Cerebellar cortex (tissue), 1 donor: Measurements from ENCODE around the gene RAB40AL.
A peak's percentile ranks its signal among the peaks of the same experiment; 100 is the strongest.
"Not testable (repeated sequence)": the region's sequence is repeated elsewhere in the genome, so short reads cannot be mapped to it uniquely, and the experiment has no call there.

Source experiments
- DNase-seq: peaks from one replicate; pipeline ENCODE4 v3.0.0-alpha.2; 2015; ENCODE audit warnings: low spot score

The RAB40AL gene

GRCh38 chrX:102936972-102937371 is at the start of gene RAB40AL:
Gene RAB40AL (plus strand): TSS chrX:102937272. CDS start chrX:102937319, 47 bp downstream.
- not testable (repeated sequence) for DNase-seq

- no peak for DNase-seq
These were observed 49.4 kb upstream of the RAB40AL start for GRCh38 chrX:102887687-102888086.

- DNase-seq, result no peak
These were observed 45.0 kb upstream of the RAB40AL start for GRCh38 chrX:102892103-102892502.

GRCh38 chrX:102899940-102900916 is 36.8 kb upstream of the RAB40AL start:
- DNase-seq, result peak; percentile 62

GRCh38 chrX:102902355-102902754 is 34.7 kb upstream of the RAB40AL start:
- DNase-seq, result no peak

- no peak for DNase-seq
These were observed 5.9 kb upstream of the RAB40AL start for GRCh38 chrX:102930990-102931756.

- DNase-seq, result peak; percentile 18
These were observed 2.4 kb upstream of the RAB40AL start for GRCh38 chrX:102934624-102935023.

GRCh38 chrX:102950908-102951866 is 14.1 kb downstream of the RAB40AL start:
- peak; percentile 51 for DNase-seq

- no peak for DNase-seq
These were observed 20.7 kb downstream of the RAB40AL start for GRCh38 chrX:102957751-102958150.

- no peak for DNase-seq
These were observed 21.7 kb downstream of the RAB40AL start for GRCh38 chrX:102958794-102959193.

- no peak for DNase-seq
These were observed 22.4 kb downstream of the RAB40AL start for GRCh38 chrX:102959471-102959870.

GRCh38 chrX:102963955-102964354 is 26.9 kb downstream of the RAB40AL start:
- no peak for DNase-seq

GRCh38 chrX:102964940-102965339 is 27.9 kb downstream of the RAB40AL start:
- DNase-seq, result no peak

GRCh38 chrX:102966701-102967100 is 29.6 kb downstream of the RAB40AL start:
- DNase-seq, result no peak

- no peak for DNase-seq
These were observed 31.1 kb downstream of the RAB40AL start for GRCh38 chrX:102968216-102968615.

GRCh38 chrX:102971536-102971935 is 34.5 kb downstream of the RAB40AL start:
- not testable (repeated sequence) for DNase-seq

- no peak for DNase-seq
These were observed 37.9 kb downstream of the RAB40AL start for GRCh38 chrX:102975016-102975415.

- no peak for DNase-seq
These were observed 39.2 kb downstream of the RAB40AL start for GRCh38 chrX:102976286-102976685.

GRCh38 chrX:102976793-102977495 is 39.9 kb downstream of the RAB40AL start:
- no peak for DNase-seq

- no peak for DNase-seq
These were observed 41.5 kb downstream of the RAB40AL start for GRCh38 chrX:102978594-102978993.

GRCh38 chrX:102979536-102979935 is 42.5 kb downstream of the RAB40AL start:
- DNase-seq, result no peak
